HTERT RPE-1 (cell line): ENCODE results near the gene FGR.

Experiments
- in situ Hi-C: fragments of 300-500 bp; cut with MboI; formaldehyde crosslinking; loops from 4 replicates; pipeline ENCODE4 v1.14.3; 2020; ENCODE audit warnings: low sequenced_read_pairs

The FGR gene

GRCh38 chr1:27617420-27617819, 17.6 kb downstream of the FGR start:
- in situ Hi-C loops: no loop called here

- in situ Hi-C loops: no loop called here
Observed at GRCh38 chr1:27616441-27616840, 18.5 kb downstream of the FGR start.

GRCh38 chr1:27615346-27616192, 19.4 kb downstream of the FGR start:
- in situ Hi-C loops: no loop called here

- in situ Hi-C loops: no loop called here
Observed at GRCh38 chr1:27614625-27615344, 20.2 kb downstream of the FGR start.

- in situ Hi-C loops: no loop called here
Observed at GRCh38 chr1:27614043-27614624, 20.9 kb downstream of the FGR start.

- in situ Hi-C loops: no loop called here
Observed at GRCh38 chr1:27612718-27613117, 22.3 kb downstream of the FGR start.

- in situ Hi-C loops: no loop called here
Observed at GRCh38 chr1:27611450-27611849, 23.5 kb downstream of the FGR start.

- in situ Hi-C loops: no loop called here
Observed at GRCh38 chr1:27609618-27610240, 25.3 kb downstream of the FGR start.

- in situ Hi-C loops: no loop called here
Observed at GRCh38 chr1:27609210-27609555, 25.8 kb downstream of the FGR start.

- in situ Hi-C loops: no loop called here
Observed at GRCh38 chr1:27607239-27607804, 27.7 kb downstream of the FGR start.

GRCh38 chr1:27606708-27607238, 28.2 kb downstream of the FGR start:
- in situ Hi-C loops: no loop called here

- in situ Hi-C loops: no loop called here
Observed at GRCh38 chr1:27605796-27606707, 28.9 kb downstream of the FGR start.

GRCh38 chr1:27605300-27605766, 29.7 kb downstream of the FGR start:
- in situ Hi-C loops: no loop called here

- in situ Hi-C loops: no loop called here
Observed at GRCh38 chr1:27604579-27605299, 30.2 kb downstream of the FGR start.

GRCh38 chr1:27603681-27604578, 31.1 kb downstream of the FGR start, which contains the start of gene AHDC1:
AHDC1 (minus strand) TSS chr1:27604144; CDS start chr1:27552115, 52,029 bp downstream.
- in situ Hi-C loops: no loop called here

- in situ Hi-C loops: no loop called here
Observed at GRCh38 chr1:27603309-27603680, 31.7 kb downstream of the FGR start.

GRCh38 chr1:27602462-27603308, 32.3 kb downstream of the FGR start:
- in situ Hi-C loops: no loop called here
